Erythroblast (primary cell): ENCODE data around the gene MESD.

Experiments
- GATA1 ChIP-seq: IDR thresholded peaks from 2 replicates; pipeline ENCODE4 v1.6.1; 2011; ENCODE audit warnings: low read depth, mild to moderate bottlenecking, control low read depth, low read length, moderate library complexity
- POLR2A ChIP-seq: IDR thresholded peaks from 2 replicates; pipeline ENCODE4 v1.6.1; 2011; ENCODE audit warnings: mild to moderate bottlenecking, low read length

DNA sequence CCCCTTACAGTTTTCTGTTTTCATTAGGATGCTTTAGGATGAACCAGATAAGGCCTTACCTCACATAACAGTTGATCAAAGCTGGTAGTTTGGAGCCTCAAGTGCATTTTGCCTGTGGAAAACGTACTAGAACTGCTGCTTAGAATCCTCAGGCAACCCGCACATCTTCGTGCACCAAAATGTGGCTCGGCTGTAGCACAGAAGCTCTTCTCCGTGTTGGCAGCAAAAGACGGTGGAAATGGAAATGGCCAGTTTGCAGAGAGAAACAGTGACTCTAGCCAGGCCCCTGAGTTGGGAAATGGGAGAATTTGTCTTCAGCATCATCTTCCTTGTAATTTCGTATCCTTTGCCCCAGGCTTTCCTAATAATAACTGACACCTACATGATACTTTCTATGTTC, 31.7 kb upstream of the MESD start:
- TF ChIP-seq POLR2A (no peak), GATA1 (no peak)
